CD4-positive, alpha-beta T cell (primary cell): ENCODE measurements around the gene ENPP7. TPM values are rescaled to one million over a fixed set of nuclear protein-coding genes. Genes with fewer than 3 reads are reported as not detected.

Experiments used
- ATAC-seq: fragments of 200-7000 bp; cut with Tn5 transposase; one replicate; pipeline ENCODE4 v1.10.0; 2022; ENCODE audit warnings: mild to moderate bottlenecking; ENCODE audit not compliant: poor library complexity
- CTCF ChIA-PET: fragments of 350-600 bp; sonication (Branson Sonifier 250); formaldehyde crosslinking; loops from one replicate; lab custom pipeline; 2021; ENCODE audit warnings: antibody characterized with exemption, inconsistent platforms; lab: Charles Lee
- POLR2A ChIA-PET: fragments of 350-600 bp; sonication (Branson Sonifier 250); formaldehyde crosslinking; loops from one replicate; lab custom pipeline; 2021; ENCODE audit warnings: antibody characterized with exemption, inconsistent platforms; lab: Charles Lee
- DNase-seq, 14 experiments: peaks; one replicate each; pipeline ENCODE4 v3.0.0-alpha.2; 2013 to 2020; ENCODE audit warnings: mixed read lengths in 2 of 14
- H3K27ac ChIP-seq, 2 donors: one replicate each; pipeline versions ENCODE4 v1.5.1 to v1.7.0; 2013; ENCODE audit warnings: low read length in 2 of 2, low read depth in 1 of 2, mild to moderate bottlenecking in 1 of 2
- H3K27me3 ChIP-seq, 2 experiments: 1 replicate in 1 of 2; 2 replicates in 1 of 2; pipeline versions ENCODE4 v1.6.1 to v1.7.0; 2013; ENCODE audit warnings: low read length in 2 of 2, control low read depth in 1 of 2, mild to moderate bottlenecking in 1 of 2, moderate library complexity in 1 of 2; ENCODE audit not compliant: insufficient read depth in 2 of 2, control insufficient read depth in 1 of 2
- H3K36me3 ChIP-seq: one replicate; pipeline ENCODE4 v1.6.1; 2013; ENCODE audit warnings: low read length, control low read depth; ENCODE audit not compliant: insufficient read depth
- H3K4me1 ChIP-seq: one replicate; pipeline ENCODE4 v1.6.1; 2013; ENCODE audit warnings: low read length, control low read depth; ENCODE audit not compliant: insufficient read depth
- H3K4me3 ChIP-seq: one replicate; pipeline ENCODE4 v1.5.1; 2013; ENCODE audit warnings: mild to moderate bottlenecking, low read length, moderate library complexity
- H3K9me3 ChIP-seq, 2 experiments: 1 replicate in 1 of 2; 2 replicates in 1 of 2; pipeline versions ENCODE4 v1.6.1 to v1.7.0; 2013; ENCODE audit warnings: low read length in 2 of 2, mild to moderate bottlenecking in 2 of 2, control low read depth in 1 of 2, moderate library complexity in 1 of 2; ENCODE audit not compliant: control insufficient read depth in 1 of 2, insufficient read depth in 1 of 2
- H3K27ac Mint-ChIP-seq: one replicate; pipeline ENCODE4 v1.8.0; 2020; ENCODE audit warnings: mixed read lengths
- H3K27me3 Mint-ChIP-seq: one replicate; pipeline ENCODE4 v1.8.0; 2021; ENCODE audit warnings: mixed read lengths
- H3K36me3 Mint-ChIP-seq: one replicate; pipeline ENCODE4 v1.8.0; 2021; ENCODE audit warnings: low read depth, mixed read lengths
- H3K4me1 Mint-ChIP-seq: one replicate; pipeline ENCODE4 v1.8.0; 2021; ENCODE audit warnings: low read depth, mixed read lengths
- H3K4me3 Mint-ChIP-seq: one replicate; pipeline ENCODE4 v1.8.0; 2020; ENCODE audit warnings: mild to moderate bottlenecking, mixed read lengths
- H3K9me3 Mint-ChIP-seq: one replicate; pipeline ENCODE4 v1.8.0; 2020; ENCODE audit warnings: mixed read lengths
- intact Hi-C, 2 experiments: fragments of 100-400 bp; cut with DNase I in 1 of 2; cut with micrococcal nuclease in 1 of 2; formaldehyde crosslinking; loops; one replicate each; pipeline versions ENCODE4 v1.15.1 to v1.9.0; 2023 to 2025; cut with DNase I, micrococcal nuclease
- total RNA-seq, 174 experiments: library from RNA in 2 of 174; stranded (reverse) in 2 of 174; gene quantifications; one replicate each; pipeline ENCODE4 v1.2.3 and lab custom pipeline; 2021 to 2026
- TF ChIP-seq, protein P1 (sequence below): fragments of 200-600 bp; IDR thresholded peaks from one replicate; pipeline ENCODE4 v1.8.0; 2022; ENCODE audit warnings: antibody characterized with exemption, mild to moderate bottlenecking

The ENPP7 gene
- total RNA-seq, 2 experiments from 2014 or later: not detected

DNA sequence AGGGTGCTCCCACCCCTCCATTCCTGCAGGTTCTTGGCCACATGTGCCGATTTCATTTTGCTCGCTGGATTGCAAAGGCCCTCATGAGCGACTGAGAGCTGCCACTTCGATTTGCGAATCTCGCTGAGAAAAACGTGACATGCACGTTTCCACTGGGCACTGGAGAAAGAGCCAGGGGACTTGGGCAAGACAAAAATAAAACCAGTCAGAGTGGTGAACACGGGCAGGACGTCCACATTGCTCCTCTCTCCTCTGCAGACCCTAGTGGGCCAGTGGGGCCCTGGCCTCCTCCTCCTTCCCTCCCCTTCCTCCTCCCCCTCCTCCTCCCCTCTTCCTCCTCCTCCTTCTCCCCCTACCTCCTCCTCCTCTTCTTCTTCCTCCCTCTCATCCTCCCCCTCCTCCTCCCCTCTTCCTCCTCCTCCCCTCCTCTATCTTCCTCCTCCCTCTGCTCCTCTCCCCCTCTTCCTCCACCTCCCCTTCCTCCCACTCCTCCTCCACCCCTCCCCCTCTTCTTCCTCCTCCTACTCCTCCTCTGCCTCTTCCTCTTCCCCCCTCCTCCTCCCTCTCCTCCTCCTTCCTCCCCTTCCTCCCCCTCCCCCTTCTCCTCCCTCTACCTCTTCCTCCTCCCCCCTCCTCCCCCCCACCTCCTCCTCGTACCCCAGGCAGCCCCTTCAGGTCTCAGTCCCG lies 28.1 kb upstream of the ENPP7 start:
- ChIA-PET CTCF (no interaction called here), POLR2A (no interaction called here)
- H3K36me3 Mint-ChIP-seq: no peaks in the 10 kb centered on the region
- DNase-seq: no peak
- no peak overlapping the region for H3K4me3 Mint-ChIP-seq
- ATAC-seq: no peak
- Histone ChIP-seq H3K36me3 (no peaks in the 10 kb centered on the region), H3K27ac (no peak overlapping the region), H3K4me3 (no peak overlapping the region), H3K9me3 (peaks cover 0 to 6% of the 10 kb centered on the region in 2 experiments), H3K4me1 (no peaks in the 10 kb centered on the region), H3K27me3 (peaks cover 8 to 12% of the 10 kb centered on the region in 2 experiments)
- peaks cover 7% of the 10 kb centered on the region for H3K27me3 Mint-ChIP-seq
- no peaks in the 10 kb centered on the region for H3K4me1 Mint-ChIP-seq
- no peaks in the 10 kb centered on the region for H3K9me3 Mint-ChIP-seq
- TF ChIP-seq, protein P1, sequence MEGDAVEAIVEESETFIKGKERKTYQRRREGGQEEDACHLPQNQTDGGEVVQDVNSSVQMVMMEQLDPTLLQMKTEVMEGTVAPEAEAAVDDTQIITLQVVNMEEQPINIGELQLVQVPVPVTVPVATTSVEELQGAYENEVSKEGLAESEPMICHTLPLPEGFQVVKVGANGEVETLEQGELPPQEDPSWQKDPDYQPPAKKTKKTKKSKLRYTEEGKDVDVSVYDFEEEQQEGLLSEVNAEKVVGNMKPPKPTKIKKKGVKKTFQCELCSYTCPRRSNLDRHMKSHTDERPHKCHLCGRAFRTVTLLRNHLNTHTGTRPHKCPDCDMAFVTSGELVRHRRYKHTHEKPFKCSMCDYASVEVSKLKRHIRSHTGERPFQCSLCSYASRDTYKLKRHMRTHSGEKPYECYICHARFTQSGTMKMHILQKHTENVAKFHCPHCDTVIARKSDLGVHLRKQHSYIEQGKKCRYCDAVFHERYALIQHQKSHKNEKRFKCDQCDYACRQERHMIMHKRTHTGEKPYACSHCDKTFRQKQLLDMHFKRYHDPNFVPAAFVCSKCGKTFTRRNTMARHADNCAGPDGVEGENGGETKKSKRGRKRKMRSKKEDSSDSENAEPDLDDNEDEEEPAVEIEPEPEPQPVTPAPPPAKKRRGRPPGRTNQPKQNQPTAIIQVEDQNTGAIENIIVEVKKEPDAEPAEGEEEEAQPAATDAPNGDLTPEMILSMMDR: no peak
- intact Hi-C loops: no loop called here
- H3K27ac Mint-ChIP-seq: no peak overlapping the region

- CTCF ChIA-PET: no interaction called here
- Mint-ChIP-seq H3K27ac (no peak overlapping the region), H3K36me3 (no peaks in the 10 kb centered on the region), H3K4me3 (no peak overlapping the region), H3K4me1 (no peaks in the 10 kb centered on the region), H3K27me3 (peaks cover 7% of the 10 kb centered on the region), H3K9me3 (no peaks in the 10 kb centered on the region)
- peaks cover 0 to 6% of the 10 kb centered on the region in 2 experiments for H3K9me3 ChIP-seq
- TF ChIP-seq, protein P1: no peak
- ATAC-seq (no peak), DNase-seq (no peak)
- intact Hi-C loops: no loop called here
- POLR2A ChIA-PET: no interaction called here
- H3K36me3 ChIP-seq: no peaks in the 10 kb centered on the region
- H3K4me3 ChIP-seq: no peak overlapping the region
- no peak overlapping the region for H3K27ac ChIP-seq
- peaks cover 8% of the 10 kb centered on the region for H3K4me1 ChIP-seq
- H3K27me3 ChIP-seq: peaks cover 5 to 7% of the 10 kb centered on the region in 2 experiments
These were observed 26.1 kb upstream of the ENPP7 start for GRCh38 chr17:79704691-79705090.

GRCh38 chr17:79705674-79706073 lies 25.1 kb upstream of the ENPP7 start:
- peaks cover 5% of the 10 kb centered on the region for H3K27me3 Mint-ChIP-seq
- ChIA-PET CTCF (no interaction called here), POLR2A (no interaction called here)
- Histone ChIP-seq H3K36me3 (no peaks in the 10 kb centered on the region), H3K4me1 (peaks cover 8% of the 10 kb centered on the region), H3K4me3 (no peak overlapping the region), H3K27me3 (peaks cover 0 to 2% of the 10 kb centered on the region in 2 experiments), H3K9me3 (peaks cover 0 to 6% of the 10 kb centered on the region in 2 experiments), H3K27ac (no peak overlapping the region)
- ATAC-seq (no peak), DNase-seq (no peak)
- no peak overlapping the region for H3K27ac Mint-ChIP-seq
- TF ChIP-seq, protein P1: no peak
- H3K4me1 Mint-ChIP-seq: no peaks in the 10 kb centered on the region
- no peaks in the 10 kb centered on the region for H3K9me3 Mint-ChIP-seq
- intact Hi-C loops: no loop called here
- H3K4me3 Mint-ChIP-seq: no peak overlapping the region
- H3K36me3 Mint-ChIP-seq: no peaks in the 10 kb centered on the region
